ENCODE results near the gene ELMOD1. TPM values are rescaled to one million over a fixed set of nuclear protein-coding genes. Genes with fewer than 3 reads are reported as not detected.
A peak's percentile ranks its signal among the peaks of the same experiment; 100 is the strongest.

ELMOD1 gene
- total and polyA plus RNA-seq, 10 of the 15 experiments (the other 5 are each of a cell fraction or from before 2014, with no cell fraction given), result not detected

GRCh38 chr11:107679255-107680024 lies 88.5 kb downstream of the ELMOD1 start (continued):
- TF ChIP-seq ZNF592 (IDR thresholded peaks at IDR 0.05) (peak; percentile 98), NFYA (IDR thresholded peaks at IDR 0.05; ENCODE audit: borderline replicate concordance, low read depth, low read length) (no peak), POLR2AphosphoS5 (IDR thresholded peaks at IDR 0.05; ENCODE audit: low read length) (no peak), CREM (IDR thresholded peaks at IDR 0.05; ENCODE audit: low read depth) (no peak), CEBPB (IDR thresholded peaks at IDR 0.05; ENCODE audit: borderline replicate concordance in 1 of 2, low read depth in 2 of 2, low read length in 2 of 2) (no peak), SIN3A (IDR thresholded peaks at IDR 0.05; ENCODE audit: low read depth, low read length) (no peak), ESRRA (IDR thresholded peaks at IDR 0.05; ENCODE audit: low read length) (peak; percentile 71), BCLAF1 (IDR thresholded peaks at IDR 0.05) (no peak), POU2F2 (IDR thresholded peaks at IDR 0.05; ENCODE audit: borderline replicate concordance, low read depth, low read length) (no peak), E2F4 (IDR thresholded peaks at IDR 0.05; ENCODE audit: low read depth, low read length) (no peak), LARP7 (IDR thresholded peaks at IDR 0.05) (no peak), POLR2AphosphoS2 (IDR thresholded peaks at IDR 0.05; ENCODE audit: low read depth, low read length) (no peak), PAX5 (IDR thresholded peaks at IDR 0.05; ENCODE audit: borderline replicate concordance, low read depth, low read length) (no peak), FOXK2 (IDR thresholded peaks at IDR 0.05) (no peak), USF1 (IDR thresholded peaks at IDR 0.05; ENCODE audit: borderline replicate concordance, extremely low read length, insufficient read depth, low read depth, low read length) (no peak), E2F8 (IDR thresholded peaks at IDR 0.05; ENCODE audit: low read depth, partially characterized antibody) (no peak), SMARCA5 (IDR thresholded peaks at IDR 0.05) (peak; percentile 47; the same call in 1 of the 2 replicates)

Measured in GM12878 (cell line).